IPS DF 4.7 (cell line): ENCODE results near the gene RAD51B.

Experiments
- DNase-seq: peaks from one replicate; pipeline ENCODE4 v3.0.0-alpha.2; 2013; ENCODE audit warnings: low spot score; ENCODE audit errors: extremely low read depth

The RAD51B gene

DNA sequence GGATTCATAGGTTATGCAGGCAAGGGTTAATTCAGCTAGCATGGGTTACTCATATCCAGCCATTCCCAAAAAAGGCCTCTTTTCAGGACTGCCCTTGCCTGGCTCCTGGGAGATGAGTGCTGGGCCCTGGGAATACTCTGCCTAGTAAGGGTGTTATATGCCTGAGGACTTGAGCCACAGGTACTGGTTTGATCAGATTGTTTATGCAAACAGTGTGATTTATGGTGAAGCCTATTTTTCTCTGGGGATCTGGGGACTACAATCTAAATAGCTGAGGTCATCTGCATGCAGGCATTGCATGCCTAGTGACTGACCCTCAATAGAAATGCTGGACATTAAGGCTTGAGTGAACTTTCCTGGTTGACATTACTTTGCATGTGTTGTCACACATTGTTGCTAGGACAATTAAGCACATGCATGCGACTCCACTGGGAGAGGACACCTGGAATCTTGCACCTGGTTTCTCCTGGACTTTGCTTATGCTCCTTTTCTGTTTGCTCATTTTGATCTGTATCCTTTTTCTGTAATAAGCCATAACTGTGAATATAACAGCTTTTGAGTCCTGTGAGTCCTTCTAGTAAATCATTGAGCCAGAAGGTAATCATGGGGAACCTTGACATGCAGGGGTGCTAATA lies 73.0 kb downstream of the RAD51B start:
- no peak for DNase-seq

DNA sequence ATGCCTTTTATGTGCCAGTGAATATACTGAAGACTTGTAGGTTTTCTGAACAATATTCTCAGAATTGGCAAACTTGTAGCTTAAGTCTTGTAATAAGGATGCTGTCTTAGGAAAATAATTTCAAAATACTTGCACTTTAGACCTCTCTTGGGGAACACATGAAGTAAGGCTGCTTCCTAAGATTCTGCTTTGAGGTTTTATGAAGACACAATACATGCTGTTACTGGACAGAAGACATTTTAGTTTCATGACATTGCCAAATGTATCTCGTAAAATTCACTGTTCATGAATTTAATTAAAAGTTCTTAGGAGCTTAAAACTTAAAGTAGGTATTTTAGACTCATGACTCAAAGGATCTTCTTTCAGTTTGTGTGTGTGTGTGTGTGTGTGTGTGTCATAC lies 80.7 kb downstream of the RAD51B start:
- DNase-seq: no peak

GRCh38 chr14:67908052-67908754 lies 88.6 kb downstream of the RAD51B start:
- no peak for DNase-seq

DNA sequence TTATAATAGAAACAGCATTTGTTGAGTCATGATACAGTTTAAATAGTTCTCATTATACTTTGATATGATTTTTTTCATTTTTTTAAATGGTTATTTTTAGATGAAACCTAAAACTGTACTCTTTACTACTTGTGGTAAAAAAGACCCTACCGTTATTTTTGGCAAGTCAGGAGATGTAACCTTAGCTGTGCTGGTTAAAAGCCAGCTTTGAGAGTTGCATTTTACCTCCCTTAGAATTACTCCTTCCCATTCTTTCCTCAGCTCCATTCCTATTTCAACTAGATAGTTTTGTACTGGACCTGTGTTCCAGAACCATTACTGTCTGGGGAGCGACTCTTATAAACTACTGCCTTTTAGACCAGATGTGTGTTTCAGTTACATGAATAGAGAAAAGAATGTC lies 92.0 kb downstream of the RAD51B start:
- DNase-seq: no peak

GRCh38 chr14:67916430-67916829 lies 96.9 kb downstream of the RAD51B start:
- no peak for DNase-seq

GRCh38 chr14:67917006-67917405 lies 97.4 kb downstream of the RAD51B start:
- DNase-seq: no peak

DNA sequence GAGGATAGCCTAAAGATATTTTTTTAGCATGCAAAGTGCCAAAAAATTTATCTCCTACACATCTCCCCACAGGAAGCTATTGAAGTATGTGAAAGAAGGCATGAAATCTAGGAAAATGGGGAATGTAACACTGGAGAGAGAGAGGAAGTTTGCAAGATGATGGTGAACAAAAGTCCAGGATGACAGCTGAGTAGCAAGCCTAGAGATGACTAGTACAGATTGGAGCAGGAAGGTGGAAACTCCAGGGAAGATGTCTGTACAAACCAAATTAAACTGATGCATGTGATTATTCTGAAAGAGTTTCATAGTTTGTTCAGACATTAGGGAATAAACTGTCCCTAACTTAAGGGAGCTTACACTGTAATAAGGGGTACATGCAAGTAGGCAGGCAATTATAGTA lies 99.3 kb downstream of the RAD51B start:
- no peak for DNase-seq

- DNase-seq: no peak
These were observed 99.9 kb downstream of the RAD51B start for GRCh38 chr14:67919259-67920032.

DNA sequence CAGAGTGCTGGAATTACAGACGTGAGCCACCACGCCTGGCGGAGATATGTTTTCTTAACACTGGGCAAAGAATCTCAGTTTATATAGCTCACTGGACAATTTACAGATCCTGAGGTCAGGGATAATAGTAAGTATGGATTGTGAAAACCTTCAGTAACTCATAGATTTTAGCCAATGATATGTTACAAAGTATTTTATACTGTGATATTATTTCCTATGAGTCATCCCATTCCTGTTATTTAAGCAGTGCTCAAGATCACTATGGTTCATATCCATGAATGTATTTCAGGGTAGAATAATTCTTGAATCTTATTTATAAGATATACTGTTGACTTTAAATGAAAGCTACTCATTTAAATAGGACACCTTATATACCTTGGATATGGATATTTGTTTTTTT lies 107.2 kb downstream of the RAD51B start:
- DNase-seq: no peak

GRCh38 chr14:67927244-67927643 lies 107.7 kb downstream of the RAD51B start:
- DNase-seq: no peak

DNA sequence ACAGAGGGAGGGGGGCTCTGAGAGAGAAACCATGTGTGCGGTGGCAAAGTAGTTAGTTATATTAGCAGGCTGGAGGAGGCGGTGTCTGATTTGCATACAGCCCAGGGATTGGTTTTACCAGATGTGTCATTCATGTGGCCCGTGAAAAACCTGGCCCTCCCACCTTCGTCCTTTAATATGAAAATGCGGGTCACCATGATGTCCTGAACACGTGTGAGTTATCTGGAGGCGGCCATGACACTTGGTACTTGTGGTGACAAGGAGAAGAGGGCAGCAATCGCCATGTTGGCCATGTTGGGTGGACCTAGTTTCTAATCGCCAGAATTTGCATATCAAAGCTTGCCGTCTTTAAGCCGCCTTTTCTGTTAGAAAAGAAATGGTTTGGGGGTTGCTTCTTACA lies 108.8 kb downstream of the RAD51B start:
- no peak for DNase-seq

- DNase-seq: no peak
These were observed 113.2 kb downstream of the RAD51B start for GRCh38 chr14:67932708-67933246.

DNA sequence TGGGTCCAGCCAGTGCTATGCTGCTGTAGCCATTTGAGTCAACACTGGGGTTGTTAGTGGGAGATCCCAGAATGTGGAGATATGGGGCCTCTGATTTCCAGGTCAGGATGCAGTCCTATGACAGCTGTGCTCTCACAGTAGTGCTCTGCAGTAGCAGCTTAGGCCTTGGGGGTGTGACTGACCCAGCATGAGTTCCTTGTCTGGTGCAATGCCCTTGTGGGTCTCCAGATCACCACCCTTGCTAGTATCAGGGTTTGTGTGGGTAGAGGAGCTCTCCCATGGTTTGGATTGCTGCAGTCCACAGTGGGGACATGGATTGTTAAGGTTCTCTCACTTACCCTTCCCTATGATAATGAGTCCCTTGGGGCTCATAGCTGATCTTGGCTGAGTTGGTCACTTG lies 113.7 kb downstream of the RAD51B start:
- DNase-seq: no peak

DNA sequence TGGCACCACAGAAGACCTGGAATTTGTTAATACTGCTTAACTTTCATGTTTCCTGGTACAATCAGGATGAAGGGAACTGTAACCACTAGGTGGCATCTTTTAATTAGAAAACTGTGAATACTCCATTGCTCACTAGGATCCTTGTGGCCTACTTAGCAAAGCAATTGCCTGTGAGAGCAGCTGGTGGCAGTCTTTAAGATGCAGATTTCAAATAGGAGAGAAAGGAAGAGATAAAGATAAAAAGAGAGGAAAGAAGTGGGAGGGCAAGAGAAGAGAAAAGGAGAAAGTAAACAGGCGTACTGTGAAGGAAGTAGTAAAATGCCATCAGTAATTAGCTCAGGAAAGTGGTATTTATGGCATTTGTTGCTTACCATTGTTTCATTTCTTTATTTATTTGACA lies 114.5 kb downstream of the RAD51B start:
- peak; percentile 88 for DNase-seq

DNA sequence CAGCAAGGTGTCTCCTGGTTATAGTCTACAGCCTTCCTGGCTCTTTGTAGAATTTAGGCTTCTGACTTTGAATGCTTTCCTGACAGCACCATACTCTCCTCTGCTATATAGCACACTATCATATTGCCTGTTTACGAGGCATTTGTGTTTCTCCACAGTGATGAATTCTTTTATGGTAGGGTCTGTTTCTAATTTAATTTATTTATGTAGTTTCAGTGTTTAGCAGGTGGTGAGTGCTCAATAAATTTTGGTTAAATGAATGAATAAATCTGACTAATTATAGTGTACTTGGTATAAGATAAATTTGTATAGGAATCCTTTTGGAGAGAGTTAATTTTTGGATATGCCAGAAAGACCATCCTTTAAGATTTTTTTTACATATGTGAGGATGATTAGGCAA lies 115.3 kb downstream of the RAD51B start:
- DNase-seq: no peak

DNA sequence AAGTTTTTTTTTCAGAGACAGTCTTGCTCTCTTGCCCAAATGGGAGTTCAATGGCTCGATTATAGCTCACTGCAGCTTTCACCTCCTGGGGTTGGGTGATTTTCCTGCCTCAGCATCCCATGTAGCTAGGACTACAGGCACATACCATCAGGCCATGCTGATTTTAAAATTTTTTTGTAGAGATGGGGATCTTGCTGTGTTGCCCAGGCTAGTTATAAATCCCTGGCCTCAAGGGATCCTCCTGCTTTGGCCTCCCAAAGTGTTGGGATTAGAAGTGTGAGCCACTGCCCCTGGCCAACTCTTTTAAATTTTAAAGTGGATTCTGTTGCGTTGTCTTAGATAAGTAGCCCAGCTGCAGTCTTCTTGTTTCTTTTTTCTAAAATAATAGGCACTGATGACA lies 115.8 kb downstream of the RAD51B start:
- DNase-seq: no peak

DNA sequence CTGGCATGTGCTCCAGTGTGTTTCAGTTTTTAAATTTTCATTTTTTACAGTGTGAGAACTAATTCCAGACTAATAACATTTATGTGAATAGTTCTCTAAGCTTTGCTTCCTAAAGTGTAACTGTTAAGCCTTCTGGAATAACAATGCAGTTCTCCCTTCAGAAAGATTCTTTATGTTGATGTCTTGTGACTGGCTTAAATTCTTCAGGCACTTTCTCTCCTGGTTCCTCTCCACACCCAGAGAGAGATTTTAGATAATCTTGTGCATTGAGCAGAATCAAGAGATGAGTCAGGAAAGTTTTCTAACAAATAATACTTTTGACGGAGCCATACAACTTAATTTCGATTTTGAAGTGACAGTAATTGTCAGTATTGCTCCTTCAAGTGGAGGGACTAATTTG lies 118.5 kb downstream of the RAD51B start:
- no peak for DNase-seq

DNA sequence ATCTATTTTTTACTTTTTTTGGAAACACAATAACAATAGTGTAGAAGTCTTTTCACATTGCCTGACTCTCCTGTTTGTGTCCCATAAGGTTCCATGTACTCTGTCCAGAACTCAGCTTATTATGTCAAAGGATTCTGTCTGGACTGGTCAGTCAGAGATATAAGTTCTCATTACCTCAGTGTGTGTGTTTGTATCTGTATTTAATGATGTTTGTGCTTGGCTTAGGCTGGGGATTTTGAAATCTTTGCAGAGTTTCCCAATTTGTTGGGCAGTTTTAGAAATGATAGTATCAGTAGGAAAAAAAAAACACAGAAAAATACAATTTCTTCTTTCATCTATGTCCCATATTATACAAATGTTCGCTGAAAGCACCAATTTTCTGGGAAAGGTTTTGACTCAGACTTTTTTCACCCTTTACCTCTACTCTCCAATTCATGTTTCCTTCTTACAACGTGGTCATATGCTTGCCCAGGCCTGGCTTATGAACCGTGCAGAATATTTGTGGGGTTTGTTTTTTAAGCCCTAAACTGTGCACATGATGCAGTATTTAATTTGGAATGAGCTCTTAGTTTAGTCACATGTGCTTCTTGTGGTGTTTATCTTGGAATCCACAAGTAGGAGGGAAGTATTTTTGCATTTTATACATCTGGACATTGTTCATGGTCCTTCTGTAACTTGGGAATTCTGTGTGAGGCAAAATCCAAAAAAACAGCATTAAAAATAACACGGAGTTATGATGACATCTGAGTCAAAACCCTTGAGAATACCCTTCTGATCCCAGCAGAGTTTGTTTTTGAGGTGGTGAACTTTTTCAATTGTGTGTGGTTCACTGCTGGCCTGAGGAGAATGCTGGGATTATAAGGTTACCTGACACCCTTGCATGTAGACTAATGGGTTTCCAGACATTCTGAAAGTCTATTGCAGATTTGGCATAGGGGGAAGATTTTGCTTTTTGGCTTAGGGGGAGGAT lies 121.2 kb downstream of the RAD51B start:
- no peak for DNase-seq

- no peak for DNase-seq
These were observed 122.0 kb downstream of the RAD51B start for GRCh38 chr14:67941456-67942018.

GRCh38 chr14:67942080-67942710 lies 122.6 kb downstream of the RAD51B start:
- no peak for DNase-seq
